ENCODE data around the gene VASP.
"Not testable (repeated sequence)": the region's sequence is repeated elsewhere in the genome, so short reads cannot be mapped to it uniquely, and the experiment has no call there.

Gene VASP

DNA sequence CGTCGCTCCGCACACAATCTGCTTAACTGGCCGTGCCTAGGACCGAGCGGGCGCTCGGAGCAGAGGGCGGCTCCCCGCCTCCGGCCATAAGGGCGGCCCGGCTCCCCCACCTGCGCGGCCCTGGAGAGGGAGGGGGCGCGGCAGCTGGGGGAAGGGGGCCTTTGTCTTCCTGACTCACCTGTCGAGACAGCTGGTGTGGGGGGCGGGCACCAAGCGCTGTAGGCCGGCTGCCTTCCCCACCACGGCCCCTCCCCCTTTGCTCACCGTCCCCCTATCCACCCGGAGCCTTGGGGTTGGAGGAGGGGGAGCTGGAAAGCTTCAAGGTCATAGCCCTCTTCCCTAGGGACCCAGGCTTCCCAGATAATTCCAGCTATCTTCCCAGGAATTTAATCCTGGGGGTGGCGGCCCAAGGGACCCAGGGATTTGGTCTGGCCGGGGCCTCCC is 1.2 kb downstream of the VASP start:
- TF ChIP-seq, protein P1, sequence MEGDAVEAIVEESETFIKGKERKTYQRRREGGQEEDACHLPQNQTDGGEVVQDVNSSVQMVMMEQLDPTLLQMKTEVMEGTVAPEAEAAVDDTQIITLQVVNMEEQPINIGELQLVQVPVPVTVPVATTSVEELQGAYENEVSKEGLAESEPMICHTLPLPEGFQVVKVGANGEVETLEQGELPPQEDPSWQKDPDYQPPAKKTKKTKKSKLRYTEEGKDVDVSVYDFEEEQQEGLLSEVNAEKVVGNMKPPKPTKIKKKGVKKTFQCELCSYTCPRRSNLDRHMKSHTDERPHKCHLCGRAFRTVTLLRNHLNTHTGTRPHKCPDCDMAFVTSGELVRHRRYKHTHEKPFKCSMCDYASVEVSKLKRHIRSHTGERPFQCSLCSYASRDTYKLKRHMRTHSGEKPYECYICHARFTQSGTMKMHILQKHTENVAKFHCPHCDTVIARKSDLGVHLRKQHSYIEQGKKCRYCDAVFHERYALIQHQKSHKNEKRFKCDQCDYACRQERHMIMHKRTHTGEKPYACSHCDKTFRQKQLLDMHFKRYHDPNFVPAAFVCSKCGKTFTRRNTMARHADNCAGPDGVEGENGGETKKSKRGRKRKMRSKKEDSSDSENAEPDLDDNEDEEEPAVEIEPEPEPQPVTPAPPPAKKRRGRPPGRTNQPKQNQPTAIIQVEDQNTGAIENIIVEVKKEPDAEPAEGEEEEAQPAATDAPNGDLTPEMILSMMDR (IDR thresholded peaks at IDR 0.05), result no peak
- DNase-seq, result peak; percentile 62
- Mint-ChIP-seq H3K27ac (no peak overlapping the region), H3K36me3 (ENCODE audit: low read depth) (peaks cover 4% of the 10 kb centered on the region), H3K9me3 (no peaks in the 10 kb centered on the region), H3K27me3 (ENCODE audit: low read depth, poor library complexity) (peaks cover 3% of the 10 kb centered on the region), H3K4me3 (peak overlapping the region; percentile 90), H3K4me1 (peaks cover 22% of the 10 kb centered on the region)

DNA sequence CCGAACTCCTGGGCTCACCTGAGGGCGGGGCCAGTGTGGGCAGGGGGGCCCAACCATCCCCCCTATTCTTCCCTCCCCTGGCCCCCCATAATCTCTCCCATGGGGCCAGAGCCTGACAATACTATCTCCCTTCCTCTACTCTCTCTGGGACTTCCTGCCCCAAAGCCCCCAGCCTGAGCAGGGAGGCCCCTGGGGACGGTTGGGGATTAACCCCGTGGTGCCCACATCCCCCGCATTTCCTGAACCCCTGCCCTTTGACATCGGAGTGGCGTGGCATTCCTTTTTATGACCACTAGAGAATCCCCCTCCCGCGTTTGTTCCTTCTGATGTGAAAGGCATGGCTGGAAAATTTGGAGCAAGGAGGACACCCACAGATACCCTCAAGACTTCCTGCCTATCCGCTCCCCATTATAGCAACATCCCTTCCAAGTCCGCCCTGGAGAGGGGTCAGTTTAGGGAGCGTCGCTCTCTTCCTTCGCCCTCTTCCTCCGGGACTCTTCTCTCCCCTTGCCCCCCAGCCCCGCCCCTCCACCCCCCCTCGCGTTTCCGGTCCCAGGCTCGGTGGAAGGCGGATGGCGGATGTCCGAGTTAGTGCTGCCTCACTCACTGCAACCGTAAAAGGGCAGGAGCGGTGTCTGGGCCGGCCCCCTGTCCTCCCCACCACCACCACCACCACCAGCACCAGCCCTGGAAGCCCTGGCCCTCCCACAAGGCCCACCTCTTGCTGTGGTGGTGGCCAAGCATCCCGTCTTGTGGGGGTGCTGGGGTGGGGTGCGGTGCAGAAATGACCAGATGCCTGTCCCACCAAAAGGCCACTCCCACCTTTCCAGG is 1.8 kb downstream of the VASP start:
- peak; percentile 66 for DNase-seq
- Mint-ChIP-seq H3K36me3 (ENCODE audit: low read depth) (peaks cover 4% of the 10 kb centered on the region), H3K27me3 (ENCODE audit: low read depth, poor library complexity) (peaks cover 3% of the 10 kb centered on the region), H3K4me3 (peak overlapping the region; percentile 90), H3K9me3 (no peaks in the 10 kb centered on the region), H3K27ac (peak overlapping the region; percentile 72), H3K4me1 (peaks cover 23% of the 10 kb centered on the region)
- TF ChIP-seq, protein P1 (IDR thresholded peaks at IDR 0.05), result no peak

DNA sequence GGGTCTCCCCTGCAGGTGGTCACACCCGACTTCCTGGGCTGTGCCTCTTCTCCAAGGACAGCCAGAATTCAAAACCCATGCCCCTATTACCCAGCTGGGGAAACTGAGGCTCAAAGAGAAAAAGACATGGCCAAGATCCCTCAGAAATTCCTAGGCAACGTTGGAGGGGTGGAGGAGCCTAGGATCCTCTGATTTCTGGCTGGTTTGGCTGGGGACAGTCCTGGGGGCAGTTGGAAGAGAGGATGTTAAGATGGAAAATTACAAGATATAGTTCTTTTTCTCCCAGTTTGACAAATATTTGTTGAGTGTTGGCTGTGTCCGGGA is 2.4 kb downstream of the VASP start:
- TF ChIP-seq, protein P1 (IDR thresholded peaks at IDR 0.05), result no peak
- Mint-ChIP-seq H3K4me1 (peaks cover 24% of the 10 kb centered on the region), H3K9me3 (no peaks in the 10 kb centered on the region), H3K36me3 (ENCODE audit: low read depth) (peaks cover 4% of the 10 kb centered on the region), H3K27ac (peak overlapping the region; percentile 67), H3K27me3 (ENCODE audit: low read depth, poor library complexity) (peaks cover 3% of the 10 kb centered on the region), H3K4me3 (peak overlapping the region; percentile 90)
- DNase-seq, result no peak

DNA sequence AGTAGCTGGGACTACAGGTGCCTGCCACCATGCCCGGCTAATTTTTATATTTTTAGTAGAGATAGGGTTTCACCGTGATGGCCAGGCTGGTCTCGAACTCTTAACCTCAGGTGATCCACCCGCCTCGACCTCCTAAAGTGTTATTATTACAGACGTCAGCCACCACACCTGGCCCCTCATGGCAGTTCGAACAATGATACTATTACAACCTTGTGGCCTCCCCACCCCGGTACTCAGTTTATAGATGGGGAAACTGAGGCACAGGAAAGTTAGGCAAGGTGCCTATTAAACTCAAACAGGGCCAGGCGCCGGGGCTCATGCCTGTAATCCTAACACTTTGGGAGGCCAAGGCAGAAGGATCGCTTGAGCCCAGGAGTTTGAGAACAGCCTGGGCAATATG is 3.1 kb downstream of the VASP start:
- not testable (repeated sequence) for DNase-seq; H3K27ac Mint-ChIP-seq; H3K27me3 Mint-ChIP-seq (ENCODE audit: low read depth, poor library complexity); H3K9me3 Mint-ChIP-seq; H3K36me3 Mint-ChIP-seq (ENCODE audit: low read depth)
- peaks cover 24% of the 10 kb centered on the region for H3K4me1 Mint-ChIP-seq
- H3K4me3 Mint-ChIP-seq, result peak overlapping the region; percentile 90

DNA sequence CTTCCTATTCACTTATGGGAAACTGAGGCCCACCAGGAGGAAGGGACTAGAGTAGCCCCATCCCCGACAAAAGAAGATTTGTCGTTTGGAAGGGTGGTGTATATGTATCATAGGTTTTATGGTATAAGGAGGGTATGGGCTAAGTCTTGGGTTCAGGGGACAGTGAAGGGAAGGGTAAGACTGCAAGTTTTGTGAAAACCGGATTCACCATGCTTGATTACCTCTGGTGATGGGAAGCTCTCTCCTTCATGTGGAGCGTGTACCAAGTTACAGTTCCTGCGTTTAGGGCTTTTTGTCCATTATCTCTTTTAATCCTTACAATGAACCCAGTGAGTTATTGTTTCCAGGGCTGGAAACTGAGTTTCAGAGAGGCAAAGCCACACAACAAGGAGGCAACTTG is 3.8 kb downstream of the VASP start:
- H3K27me3 Mint-ChIP-seq (ENCODE audit: low read depth, poor library complexity), result no peaks in the 10 kb centered on the region
- peaks cover 24% of the 10 kb centered on the region for H3K4me1 Mint-ChIP-seq
- no peak for DNase-seq
- TF ChIP-seq, protein P1 (IDR thresholded peaks at IDR 0.05), result no peak
- H3K27ac Mint-ChIP-seq, result no peak overlapping the region
- no peak overlapping the region for H3K4me3 Mint-ChIP-seq
- H3K36me3 Mint-ChIP-seq (ENCODE audit: low read depth), result peaks cover 4% of the 10 kb centered on the region
- no peaks in the 10 kb centered on the region for H3K9me3 Mint-ChIP-seq

DNA sequence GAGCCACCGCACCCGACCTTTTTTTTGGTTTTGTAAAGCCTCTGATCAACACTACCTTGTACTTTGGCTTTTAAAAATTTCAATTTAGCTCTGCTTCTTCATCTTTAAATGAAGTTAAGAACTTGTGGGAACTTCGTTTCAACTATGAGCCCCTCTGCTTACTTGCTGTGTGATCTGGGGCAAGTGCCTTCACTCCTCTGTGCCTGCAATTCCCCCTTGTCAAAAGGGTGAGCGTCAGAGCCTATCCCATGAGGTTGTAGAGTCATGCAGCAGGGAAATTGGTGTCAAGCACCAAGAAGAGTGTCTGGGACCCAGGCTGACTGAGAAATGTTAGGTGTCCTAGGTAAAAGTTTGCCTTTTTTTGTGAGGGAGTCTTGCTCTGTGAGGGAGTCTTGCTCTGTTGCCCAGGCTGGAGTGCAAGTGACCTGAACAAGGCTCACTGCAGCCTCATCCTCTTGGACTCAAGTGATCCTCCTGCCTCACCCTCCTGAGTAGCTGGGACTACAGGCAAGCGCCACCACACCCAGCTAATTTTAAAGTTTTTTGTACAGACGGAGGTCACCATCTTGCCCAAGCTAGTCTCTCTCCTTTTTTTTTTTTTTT is 5.7 kb downstream of the VASP start:
- TF ChIP-seq, protein P1 (IDR thresholded peaks at IDR 0.05), result no peak
- DNase-seq, result no peak
- Mint-ChIP-seq H3K9me3 (no peaks in the 10 kb centered on the region), H3K4me1 (peaks cover 30% of the 10 kb centered on the region), H3K27ac (peak overlapping the region; percentile 51), H3K27me3 (ENCODE audit: low read depth, poor library complexity) (no peaks in the 10 kb centered on the region), H3K4me3 (no peak overlapping the region), H3K36me3 (ENCODE audit: low read depth) (peaks cover 11% of the 10 kb centered on the region)

Data from nephron progenitor cell (in vitro differentiated cells).